ENCODE results near the gene SIN3B. TPM values are rescaled to one million over a fixed set of nuclear protein-coding genes. Genes with fewer than 3 reads are reported as not detected.

SIN3B gene
- total and polyA plus RNA-seq, 2 experiments from 2014 or later, result 14.9 to 18.7 TPM

- Histone ChIP-seq H3F3A (ENCODE audit: insufficient read depth) (no peaks in the 10 kb centered on the region), H3K4me2 (ENCODE audit: unreplicated experiment) (no peak overlapping the region), H3K79me2 (ENCODE audit: insufficient read depth) (peaks cover 37% of the 10 kb centered on the region), H3K27ac (no peak overlapping the region), H3K27me3 (replicated peaks; ENCODE audit: insufficient read depth) (no peaks in the 10 kb centered on the region), H3K4me3 (no peak overlapping the region), H4K20me1 (ENCODE audit: insufficient read depth) (no peaks in the 10 kb centered on the region), H3K9me2 (ENCODE audit: insufficient read depth) (no peaks in the 10 kb centered on the region), H3K4me1 (ENCODE audit: insufficient read depth) (peaks cover 6% of the 10 kb centered on the region; the same call in 1 of the 2 replicates), H3K9me3 (ENCODE audit: low read depth) (no peaks in the 10 kb centered on the region), H2AFZ (no peak overlapping the region), H3K9ac (no peak overlapping the region), H3K36me3 (ENCODE audit: low read depth) (peaks cover 29% of the 10 kb centered on the region; the same call in 1 of the 2 replicates)
- no peak for DNase-seq
- no peak for TF ChIP-seq EZH2phosphoT487 (IDR thresholded peaks at IDR 0.05; ENCODE audit: insufficient read depth, low read depth)
- no peak for TF ChIP-seq EZH2 (IDR thresholded peaks at IDR 0.05; ENCODE audit: insufficient read depth, poor library complexity, severe bottlenecking)
- in situ Hi-C loops (cut with MboI), result no loop called here
- WGBS, 2 experiments (ENCODE audit: low coverage in 1 of 2, low lambda C conversion rate in 2 of 2, missing lambda C conversion rate in 2 of 2), result 88% methylated on average over 9 of the region's 9 CpGs
These were observed 2.3 kb downstream of the SIN3B start for GRCh38 chr19:16831531-16831930.

GRCh38 chr19:16834747-16835146 lies 5.5 kb downstream of the SIN3B start:
- TF ChIP-seq EZH2 (IDR thresholded peaks at IDR 0.05; ENCODE audit: insufficient read depth, poor library complexity, severe bottlenecking) (no peak), EZH2phosphoT487 (IDR thresholded peaks at IDR 0.05; ENCODE audit: insufficient read depth, low read depth) (no peak)
- peaks cover 29% of the 10 kb centered on the region; the same call in 1 of the 2 replicates for H3K36me3 ChIP-seq (ENCODE audit: low read depth)

GRCh38 chr19:16836115-16837034 lies 7.2 kb downstream of the SIN3B start:
- no peak for TF ChIP-seq EZH2 (IDR thresholded peaks at IDR 0.05; ENCODE audit: insufficient read depth, poor library complexity, severe bottlenecking)
- no peak for TF ChIP-seq EZH2phosphoT487 (IDR thresholded peaks at IDR 0.05; ENCODE audit: insufficient read depth, low read depth)
- Histone ChIP-seq H3K27ac (no peak overlapping the region), H4K20me1 (ENCODE audit: insufficient read depth) (no peaks in the 10 kb centered on the region), H3K9me2 (ENCODE audit: insufficient read depth) (no peaks in the 10 kb centered on the region), H3K9ac (no peak overlapping the region), H2AFZ (no peak overlapping the region), H3K79me2 (ENCODE audit: insufficient read depth) (peaks cover 15% of the 10 kb centered on the region), H3K27me3 (replicated peaks; ENCODE audit: insufficient read depth) (no peaks in the 10 kb centered on the region), H3K4me2 (ENCODE audit: unreplicated experiment) (no peak overlapping the region), H3K4me1 (ENCODE audit: insufficient read depth) (no peaks in the 10 kb centered on the region), H3F3A (ENCODE audit: insufficient read depth) (no peaks in the 10 kb centered on the region), H3K36me3 (ENCODE audit: low read depth) (peaks cover 25% of the 10 kb centered on the region; the same call in 1 of the 2 replicates), H3K9me3 (ENCODE audit: low read depth) (no peaks in the 10 kb centered on the region), H3K4me3 (no peak overlapping the region)
- peak; percentile 14 for DNase-seq
- 70 to 71% methylated on average over 23 of the region's 23 CpGs for whole genome bisulfite sequencing, 2 experiments (ENCODE audit: low coverage in 1 of 2, low lambda C conversion rate in 2 of 2, missing lambda C conversion rate in 2 of 2)
- in situ Hi-C loops (cut with MboI), result no loop called here

More at GRCh38 chr19:16834747-16835146, 5.5 kb downstream of the SIN3B start:
- no peak overlapping the region for H3K9ac ChIP-seq
- H3F3A ChIP-seq (ENCODE audit: insufficient read depth), result no peaks in the 10 kb centered on the region
- H2AFZ ChIP-seq, result no peak overlapping the region
- WGBS, 2 experiments (ENCODE audit: low coverage in 1 of 2, low lambda C conversion rate in 2 of 2, missing lambda C conversion rate in 2 of 2), result 84% methylated on average over 12 to 13 of the region's 13 CpGs
- peak overlapping the region; percentile 18; the same call in 1 of the 2 replicates for H3K27ac ChIP-seq
- H3K27me3 ChIP-seq (replicated peaks; ENCODE audit: insufficient read depth), result no peaks in the 10 kb centered on the region
- in situ Hi-C loops (cut with MboI), result no loop called here
- H3K9me2 ChIP-seq (ENCODE audit: insufficient read depth), result no peaks in the 10 kb centered on the region
- H3K9me3 ChIP-seq (ENCODE audit: low read depth), result no peaks in the 10 kb centered on the region
- H3K79me2 ChIP-seq (ENCODE audit: insufficient read depth), result peaks cover 31% of the 10 kb centered on the region
- H3K4me2 ChIP-seq (ENCODE audit: unreplicated experiment), result no peak overlapping the region
- DNase-seq, result peak; percentile 41
- no peaks in the 10 kb centered on the region for H4K20me1 ChIP-seq (ENCODE audit: insufficient read depth)
- H3K4me3 ChIP-seq, result no peak overlapping the region
- H3K4me1 ChIP-seq (ENCODE audit: insufficient read depth), result peaks cover 6% of the 10 kb centered on the region; the same call in 1 of the 2 replicates

- Histone ChIP-seq H4K20me1 (ENCODE audit: insufficient read depth) (no peaks in the 10 kb centered on the region), H3K9ac (no peak overlapping the region), H3K4me1 (ENCODE audit: insufficient read depth) (no peaks in the 10 kb centered on the region), H3K4me2 (ENCODE audit: unreplicated experiment) (no peak overlapping the region), H3K9me3 (ENCODE audit: low read depth) (no peaks in the 10 kb centered on the region), H3K36me3 (ENCODE audit: low read depth) (peaks cover 24% of the 10 kb centered on the region), H3K9me2 (ENCODE audit: insufficient read depth) (no peaks in the 10 kb centered on the region), H3F3A (ENCODE audit: insufficient read depth) (no peaks in the 10 kb centered on the region), H3K27ac (no peak overlapping the region), H2AFZ (no peak overlapping the region), H3K27me3 (replicated peaks; ENCODE audit: insufficient read depth) (no peaks in the 10 kb centered on the region), H3K79me2 (ENCODE audit: insufficient read depth) (peaks cover 14% of the 10 kb centered on the region), H3K4me3 (no peak overlapping the region)
- TF ChIP-seq EZH2 (IDR thresholded peaks at IDR 0.05; ENCODE audit: insufficient read depth, poor library complexity, severe bottlenecking) (no peak), EZH2phosphoT487 (IDR thresholded peaks at IDR 0.05; ENCODE audit: insufficient read depth, low read depth) (no peak)
- WGBS, 2 experiments (ENCODE audit: low coverage in 1 of 2, low lambda C conversion rate in 2 of 2, missing lambda C conversion rate in 2 of 2), result 67 to 76% methylated on average over 4 of the region's 4 CpGs
- no peak for DNase-seq
- in situ Hi-C loops (cut with MboI), result no loop called here
These were observed 7.8 kb downstream of the SIN3B start for GRCh38 chr19:16837035-16837362.

Measured in GM23248 (cell line).